ENCODE measurements around the gene SLBP. TPM values are rescaled to one million over a fixed set of nuclear protein-coding genes. Genes with fewer than 3 reads are reported as not detected.

Gene SLBP
- total RNA-seq, 1 experiment from 2014 or later, result 161 TPM

GRCh38 chr4:1655081-1655480 is 57.0 kb downstream of the SLBP start:
- DNase-seq (ENCODE audit: low read depth), result no peak

GRCh38 chr4:1654216-1654955 is 57.7 kb downstream of the SLBP start:
- DNase-seq (ENCODE audit: low read depth), result no peak

GRCh38 chr4:1653776-1654175 is 58.3 kb downstream of the SLBP start:
- no peak for DNase-seq (ENCODE audit: low read depth)

- no peak for DNase-seq (ENCODE audit: low read depth)
Measured at GRCh38 chr4:1652088-1652487, 60.0 kb downstream of the SLBP start.

- no peak for DNase-seq (ENCODE audit: low read depth)
Measured at GRCh38 chr4:1651609-1652008, 60.5 kb downstream of the SLBP start.

- DNase-seq (ENCODE audit: low read depth), result no peak
Measured at GRCh38 chr4:1648962-1649361, 63.2 kb downstream of the SLBP start.

GRCh38 chr4:1647432-1647831 is 64.7 kb downstream of the SLBP start:
- DNase-seq (ENCODE audit: low read depth), result no peak

GRCh38 chr4:1646690-1647089 is 65.4 kb downstream of the SLBP start:
- no peak for DNase-seq (ENCODE audit: low read depth)

- DNase-seq (ENCODE audit: low read depth), result no peak
Measured at GRCh38 chr4:1644891-1645657, 67.0 kb downstream of the SLBP start.

- DNase-seq (ENCODE audit: low read depth), result no peak
Measured at GRCh38 chr4:1643971-1644735, 68.0 kb downstream of the SLBP start.

Other genes with a start within 250 kb of the SLBP start
- gene FAM53A, start 28.0 kb downstream of the SLBP start, total RNA-seq (2014; rRNA removed; shearing (Covaris generic)), result 7.3 TPM in 1 of 2 replicates, not detected in the other
- gene TMEM129, start 9.0 kb upstream of the SLBP start, total RNA-seq (2014; rRNA removed; shearing (Covaris generic)), result 25.0 and 37.6 TPM in 2 replicates
- gene TACC3, start 9.2 kb upstream of the SLBP start, total RNA-seq (2014; rRNA removed; shearing (Covaris generic)), result 24.0 and 40.6 TPM in 2 replicates
- 1.4 and 1.9 TPM in 2 replicates for gene FGFR3, start 81.0 kb upstream of the SLBP start, total RNA-seq (2014; rRNA removed; shearing (Covaris generic))
- gene LETM1, start 143.8 kb upstream of the SLBP start, total RNA-seq (2014; rRNA removed; shearing (Covaris generic)), result 23.1 and 33.0 TPM in 2 replicates
- gene NSD2, start 159.1 kb upstream of the SLBP start, total RNA-seq (2014; rRNA removed; shearing (Covaris generic)), result 44.9 and 71.9 TPM in 2 replicates

Measured in M059J (cell line).